NCI-H748 (cell line): ENCODE data around the gene NAA50.

ENCODE experiments used
- DNase-seq: peaks from one replicate; lab custom pipeline; 2025; ENCODE audit not compliant: unreplicated experiment; lab: John Stamatoyannopoulos, UW

Gene NAA50

GRCh38 chr3:113743006-113743630, 2.9 kb downstream of the NAA50 start:
- no peak for DNase-seq

GRCh38 chr3:113741620-113742019, 4.4 kb downstream of the NAA50 start:
- no peak for DNase-seq

- DNase-seq = no peak
These were observed 5.0 kb downstream of the NAA50 start for GRCh38 chr3:113741086-113741485.

GRCh38 chr3:113736548-113737089, 9.4 kb downstream of the NAA50 start:
- peak; percentile 45 for DNase-seq

- DNase-seq = no peak
These were observed 14.4 kb downstream of the NAA50 start for GRCh38 chr3:113731694-113732093.

DNA sequence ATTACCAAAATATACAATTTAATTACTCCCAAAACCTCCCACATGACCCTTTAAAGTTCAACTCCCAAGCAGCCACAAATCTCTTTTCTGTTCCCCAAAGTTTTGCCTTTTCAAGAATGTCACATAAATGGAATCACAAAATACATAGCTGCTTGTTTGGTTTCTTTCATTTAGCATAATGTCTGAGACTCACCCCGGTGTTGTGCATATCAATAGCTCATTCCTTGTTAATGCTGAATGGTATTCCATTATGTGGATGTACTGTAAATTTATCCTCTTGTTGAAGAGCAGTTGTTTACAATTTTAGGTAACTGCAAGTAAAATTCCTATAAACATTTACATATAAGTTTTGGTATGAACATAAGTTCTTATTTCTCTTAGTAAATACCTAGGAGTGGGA, 15.5 kb downstream of the NAA50 start:
- DNase-seq = no peak

DNA sequence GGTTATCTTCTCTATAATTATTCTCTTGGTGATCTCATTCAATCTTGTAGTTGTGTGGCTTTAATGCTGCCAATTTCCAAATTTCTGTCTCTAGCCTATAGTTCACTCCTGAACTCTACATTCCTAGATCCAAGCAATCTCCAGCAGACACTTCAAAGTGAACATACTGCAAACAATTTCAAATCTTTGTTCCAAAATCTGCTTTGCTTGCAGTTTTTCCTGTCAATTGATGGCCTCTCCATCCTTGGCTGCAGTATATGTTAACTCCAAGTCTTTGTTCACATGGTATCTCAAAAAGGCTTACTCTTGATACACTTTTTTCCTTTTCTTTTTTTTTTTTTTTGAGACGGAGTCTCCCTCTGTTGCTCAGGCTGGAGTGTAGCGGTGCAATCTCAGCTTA, 17.4 kb downstream of the NAA50 start:
- no peak for DNase-seq

GRCh38 chr3:113721636-113722035, 24.4 kb downstream of the NAA50 start:
- DNase-seq = no peak

DNA sequence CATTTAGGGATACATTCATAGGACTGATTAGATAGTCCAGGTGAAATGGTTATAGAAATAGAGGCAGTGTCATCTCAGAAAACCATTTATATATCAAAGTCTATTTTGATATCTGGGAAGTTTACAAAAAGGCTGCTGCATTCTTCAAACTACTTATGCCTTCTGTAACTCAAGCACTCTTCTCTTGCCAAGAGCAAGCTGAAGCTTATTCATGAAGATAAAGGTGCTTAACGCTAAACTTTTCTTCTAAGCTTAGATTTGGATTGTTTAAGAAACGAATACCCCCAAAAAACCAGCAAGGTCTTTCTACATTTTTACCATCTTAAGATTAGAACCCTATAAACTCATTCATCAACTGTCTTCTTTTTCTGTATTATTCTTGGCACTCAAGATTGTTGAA, 26.3 kb downstream of the NAA50 start:
- DNase-seq = no peak

GRCh38 chr3:113719294-113719693, 26.8 kb downstream of the NAA50 start:
- no peak for DNase-seq

- DNase-seq = no peak
These were observed 28.2 kb downstream of the NAA50 start for GRCh38 chr3:113717818-113718217.

- DNase-seq = no peak
These were observed 28.7 kb downstream of the NAA50 start for GRCh38 chr3:113717308-113717707.

DNA sequence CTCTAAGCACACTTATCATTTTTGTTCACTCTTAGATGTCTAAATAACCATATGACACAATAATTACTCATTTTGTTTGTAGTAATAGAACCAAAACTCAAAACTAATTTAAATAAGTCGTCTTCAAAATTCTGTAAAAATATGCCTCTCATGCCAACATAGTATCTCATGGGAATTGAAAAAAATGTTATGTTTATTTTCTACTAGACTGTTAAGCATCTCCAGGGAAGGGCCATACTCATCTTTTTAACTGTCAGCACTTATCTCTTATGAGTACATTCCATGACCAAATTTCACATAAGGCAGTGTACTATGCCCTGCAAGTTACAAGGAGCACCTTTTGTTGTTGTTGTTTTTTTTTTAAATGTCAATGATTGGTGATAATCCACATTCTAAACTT, 31.3 kb downstream of the NAA50 start:
- no peak for DNase-seq

DNA sequence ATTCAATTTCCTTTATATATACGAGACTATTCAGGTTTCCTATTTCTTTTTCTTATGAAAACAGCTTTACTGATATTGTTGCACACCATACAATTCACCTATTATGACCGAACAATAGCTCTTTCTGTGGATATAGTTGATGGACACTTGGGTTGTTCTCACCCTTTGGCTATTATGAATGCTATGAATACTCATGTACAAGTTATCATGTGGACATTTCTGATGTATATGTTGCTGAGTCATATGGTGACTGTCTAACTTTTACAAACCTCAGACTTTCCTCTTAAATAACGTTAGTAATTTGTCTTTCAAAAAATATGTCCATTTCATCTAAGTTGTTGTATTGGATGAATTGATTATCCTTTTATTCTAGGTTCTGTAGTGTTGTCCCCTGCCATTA, 33.9 kb downstream of the NAA50 start:
- no peak for DNase-seq

DNA sequence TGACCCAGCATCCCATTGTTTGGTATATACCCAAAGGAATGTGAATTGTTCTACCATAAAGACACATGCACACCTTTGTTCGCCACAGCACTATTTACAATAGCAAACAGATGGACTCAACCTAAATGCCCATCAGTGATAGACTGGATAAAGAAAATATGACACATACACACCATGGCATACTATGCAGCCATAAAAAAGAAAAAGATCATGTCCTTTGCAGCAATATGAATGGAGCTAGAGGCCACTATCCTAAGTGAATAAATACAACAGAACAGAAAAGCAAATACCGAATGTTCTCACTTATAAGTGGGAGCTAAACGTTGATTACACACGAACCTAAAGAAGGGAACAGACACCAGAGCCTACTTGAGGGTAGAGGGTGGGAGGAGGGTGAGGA, 38.2 kb downstream of the NAA50 start:
- no peak for DNase-seq

DNA sequence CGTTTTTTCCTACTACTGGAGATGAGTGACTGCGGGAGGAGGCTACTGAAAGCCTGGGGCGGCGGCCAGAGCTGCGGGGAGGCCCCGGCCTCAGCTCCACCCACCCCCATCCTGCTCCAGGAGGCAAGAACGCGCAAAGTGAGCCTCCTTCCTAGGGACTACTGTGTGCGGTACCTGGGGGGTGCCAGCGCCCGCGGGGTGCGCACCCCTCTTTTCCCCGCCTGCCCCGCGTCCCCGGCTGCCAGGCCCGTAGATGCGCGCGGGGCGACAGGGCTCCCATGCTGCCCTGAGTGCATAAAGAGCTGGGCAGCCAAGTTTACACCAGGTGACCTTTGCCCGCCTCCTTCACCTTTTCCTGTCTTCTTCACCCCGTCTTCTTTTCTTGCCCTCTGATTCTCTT, 47.1 kb downstream of the NAA50 start:
- DNase-seq = no peak

DNA sequence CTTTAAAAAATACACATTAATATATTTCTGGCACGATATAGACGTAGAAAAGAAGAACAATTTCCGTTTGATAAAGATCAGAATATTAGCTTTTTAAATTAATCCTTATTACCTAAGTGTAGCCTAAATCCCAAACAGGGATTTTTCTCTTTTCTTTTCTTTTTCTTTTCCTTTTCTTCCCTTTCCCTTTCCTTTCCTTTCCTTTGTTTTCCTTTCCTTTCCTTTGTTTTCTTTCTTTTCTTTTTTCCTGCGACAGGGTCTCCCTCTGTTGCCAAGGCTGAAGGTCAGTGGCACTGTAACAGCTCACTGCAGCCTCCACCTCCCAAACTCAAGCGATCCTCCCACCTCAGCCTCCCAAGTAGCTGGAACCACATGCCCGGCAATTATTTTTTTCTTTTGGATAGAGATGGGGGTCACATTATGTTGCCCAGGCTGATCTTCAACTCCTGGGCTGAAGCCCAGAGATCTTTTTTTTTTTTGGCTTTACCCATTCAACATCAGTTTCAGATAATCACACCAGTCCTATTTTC, 47.8 kb downstream of the NAA50 start:
- DNase-seq = no peak

GRCh38 chr3:113697500-113698090, 48.5 kb downstream of the NAA50 start:
- no peak for DNase-seq

DNA sequence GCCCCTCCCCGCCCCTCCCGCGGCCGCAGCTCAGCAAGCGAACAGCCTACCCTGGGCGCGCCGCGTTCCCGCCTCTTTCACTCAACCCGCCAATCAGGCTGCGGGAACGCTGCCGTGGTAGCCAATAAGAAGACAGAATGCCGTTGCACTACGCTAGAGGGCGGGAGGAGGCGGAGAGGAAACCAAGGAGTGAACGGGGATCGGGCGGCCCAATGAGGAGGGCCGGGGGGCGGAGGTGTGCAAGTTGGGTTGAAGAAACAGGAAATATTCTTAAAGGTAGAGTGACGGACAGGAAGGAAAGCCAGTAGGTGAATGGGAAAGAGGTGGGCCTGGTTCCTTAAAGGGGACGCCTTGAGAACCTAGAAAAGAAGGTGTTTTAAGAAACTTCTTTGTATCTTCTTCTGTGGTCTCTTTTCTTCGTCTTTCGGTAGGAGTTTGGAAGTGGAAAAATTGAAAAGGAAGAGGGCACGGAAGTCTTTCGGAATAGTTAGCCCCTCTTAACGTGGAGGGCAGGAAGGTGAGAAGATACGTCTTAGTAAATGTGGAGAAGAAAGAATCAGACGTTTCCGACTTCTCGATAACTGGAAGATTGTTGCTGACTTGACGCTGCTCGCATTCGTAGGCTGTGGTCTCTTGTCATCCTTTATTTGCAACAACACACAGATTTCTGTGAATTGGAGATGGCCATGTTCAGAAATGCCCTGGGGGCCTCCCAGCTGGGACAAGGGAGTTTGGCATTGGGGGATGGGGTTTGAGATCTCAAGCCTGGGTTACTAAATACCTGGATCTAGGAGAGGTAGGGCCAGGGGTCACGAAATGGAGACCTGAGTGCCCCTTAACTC, 49.2 kb downstream of the NAA50 start:
- peak; percentile 97 for DNase-seq

DNA sequence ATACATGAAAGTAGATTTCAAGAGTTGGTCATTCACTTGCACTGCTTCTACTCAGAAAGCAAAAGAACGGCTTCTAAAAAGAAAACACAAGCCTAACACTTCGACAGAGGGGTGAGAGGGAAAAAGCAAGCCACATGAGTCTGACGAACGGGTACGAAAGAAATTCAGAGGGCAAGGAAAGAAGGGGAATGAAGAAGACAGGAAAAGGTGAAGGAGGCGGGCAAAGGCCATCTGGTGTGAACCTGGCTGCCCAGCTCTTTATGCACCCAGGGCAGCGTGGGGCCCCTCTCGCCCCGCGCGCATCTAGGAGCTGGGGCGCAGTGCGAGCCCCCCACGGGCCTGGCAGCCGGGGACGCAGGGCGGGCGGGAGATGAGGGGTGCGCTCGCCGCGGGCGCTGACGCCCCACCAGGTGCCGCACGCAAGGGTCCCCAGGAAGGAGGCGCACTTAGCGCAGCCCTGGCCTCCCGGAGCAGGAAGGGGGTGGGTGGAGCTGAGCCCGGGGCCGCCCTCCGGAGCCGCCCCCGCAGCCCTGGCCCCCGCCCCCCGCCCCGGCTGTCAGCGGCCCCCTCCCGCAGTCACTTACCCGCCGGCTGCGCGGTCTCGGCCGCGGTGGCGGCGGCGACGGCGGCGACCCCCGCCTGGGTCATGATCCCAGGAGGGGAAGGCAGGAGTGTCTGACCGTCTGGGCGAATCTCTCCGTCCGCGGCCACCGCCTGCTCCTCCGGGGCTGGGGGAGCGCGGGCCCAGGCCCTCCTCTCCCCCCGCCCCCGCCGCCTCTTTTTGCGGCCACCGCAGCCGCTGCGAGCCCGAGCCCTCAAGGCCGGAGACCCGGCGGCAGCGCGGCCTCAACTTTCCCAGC, 50.0 kb downstream of the NAA50 start, which contains the start of gene USF3:
TSS of gene USF3 (minus strand) at position 857 of the 860 bp plus-strand sequence. CDS start 21,764 bp downstream, outside the sequence.
- DNase-seq = peak; percentile 59

GRCh38 chr3:113695431-113695785, 50.6 kb downstream of the NAA50 start:
- DNase-seq = peak; percentile 1
